Hepatic stellate cell (primary cell): ENCODE measurements around the gene KPNB1.

Experiments used
- DNase-seq: peaks from one replicate; pipeline ENCODE4 v3.0.0; 2011; ENCODE audit warnings: low spot score

Gene KPNB1

DNA sequence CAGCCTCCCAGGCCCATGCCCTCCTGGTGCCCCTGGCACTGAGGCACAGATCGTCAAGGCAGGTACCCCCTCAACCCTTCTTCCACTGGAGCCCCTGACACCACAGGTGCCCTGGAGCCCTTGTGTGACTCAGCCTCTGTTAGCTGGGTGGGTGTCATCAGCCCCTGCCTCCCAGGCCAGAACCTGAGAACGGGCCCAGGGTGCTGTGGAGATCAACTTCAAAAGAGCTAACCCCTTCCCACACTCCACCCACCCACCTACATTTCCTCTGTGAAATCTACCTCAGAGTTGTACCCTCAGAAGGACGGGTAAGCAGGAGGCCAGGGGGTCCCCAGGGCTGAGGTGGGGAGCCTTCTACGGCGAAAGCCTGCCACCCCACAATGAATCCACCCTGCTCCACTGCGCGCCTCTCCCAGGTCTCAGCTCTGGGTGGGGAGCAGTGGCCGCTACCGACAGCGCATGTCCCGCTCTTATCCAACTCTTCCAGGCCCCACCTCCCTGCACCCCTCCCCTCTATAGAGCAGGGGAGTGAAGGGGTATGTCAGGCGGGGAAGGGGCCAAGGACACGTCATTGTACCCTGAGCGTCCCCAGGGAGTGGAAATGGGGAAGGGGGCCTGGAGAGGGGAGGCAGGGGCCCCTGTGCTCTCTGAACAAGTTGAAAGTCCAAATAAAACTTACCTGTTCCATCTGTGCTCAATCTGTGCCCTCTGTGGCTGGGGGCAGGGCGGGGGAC is 61.8 kb downstream of the KPNB1 start:
- DNase-seq, result no peak

DNA sequence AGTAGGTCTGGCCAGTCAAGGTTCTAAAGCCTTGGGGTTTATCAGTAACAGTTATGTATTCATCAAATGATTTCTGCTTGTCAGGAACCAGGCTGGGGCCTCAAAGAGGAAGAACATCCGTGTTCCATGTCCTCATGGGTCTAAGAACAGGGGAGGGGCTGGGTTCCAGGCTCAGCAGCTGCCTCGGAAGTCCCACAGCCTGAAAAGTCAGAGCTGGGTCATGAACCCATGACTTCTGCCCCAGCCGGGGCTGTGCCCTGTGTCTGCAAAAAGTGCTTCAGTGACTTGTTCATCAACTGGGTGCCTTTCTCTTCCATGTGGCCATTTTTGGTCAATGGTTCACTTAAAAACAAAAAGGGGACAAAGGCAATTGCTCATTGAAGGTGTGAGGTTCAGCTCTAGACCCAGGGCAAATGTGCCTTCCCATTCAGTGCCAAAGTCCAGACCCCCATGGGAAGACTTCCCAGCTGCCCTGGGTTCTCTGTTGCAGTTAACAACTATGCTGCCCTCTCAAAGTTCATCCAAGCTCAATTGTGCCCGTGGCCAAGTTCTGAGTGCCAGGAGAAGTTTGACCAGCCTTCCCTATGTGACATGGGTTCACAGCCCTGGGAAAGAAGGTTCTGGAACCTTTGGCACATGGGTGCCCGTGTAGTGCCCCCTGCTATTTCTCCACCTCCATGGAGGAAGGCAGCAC is 62.8 kb downstream of the KPNB1 start:
- no peak for DNase-seq

DNA sequence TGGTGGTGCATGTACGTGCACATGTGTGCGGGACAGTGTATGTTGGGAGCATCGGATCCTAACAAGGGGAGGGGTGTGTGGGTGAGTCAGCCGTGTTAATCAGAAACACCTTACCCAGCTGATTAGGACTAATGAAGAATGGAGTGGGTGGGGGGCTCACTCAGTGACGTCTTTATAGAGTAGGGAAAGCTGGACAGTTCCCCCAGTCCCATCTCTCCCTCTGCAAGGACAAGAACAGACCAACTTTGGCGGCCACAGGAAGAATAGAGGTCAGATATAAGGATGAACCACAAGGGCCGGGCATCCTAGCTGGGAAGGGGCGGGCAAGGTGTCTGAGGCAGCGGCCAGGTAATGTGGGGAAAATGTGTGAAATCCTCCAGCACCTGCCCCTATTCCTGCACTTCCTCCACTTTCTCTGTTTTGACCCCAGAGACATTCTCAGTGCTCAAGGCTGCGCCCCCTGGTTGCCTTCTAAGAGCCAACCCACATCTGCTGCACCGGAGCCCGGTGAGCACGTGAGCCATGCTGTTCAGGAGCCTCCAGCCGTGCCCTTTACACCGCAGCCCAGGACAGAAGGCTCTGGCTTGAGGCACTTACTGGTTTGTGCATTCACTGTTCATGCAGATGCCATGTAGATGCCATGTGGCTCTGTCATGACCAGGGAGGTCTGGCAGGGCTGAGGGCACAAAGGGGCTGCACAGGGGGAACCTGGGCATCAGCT is 64.4 kb downstream of the KPNB1 start:
- no peak for DNase-seq

DNA sequence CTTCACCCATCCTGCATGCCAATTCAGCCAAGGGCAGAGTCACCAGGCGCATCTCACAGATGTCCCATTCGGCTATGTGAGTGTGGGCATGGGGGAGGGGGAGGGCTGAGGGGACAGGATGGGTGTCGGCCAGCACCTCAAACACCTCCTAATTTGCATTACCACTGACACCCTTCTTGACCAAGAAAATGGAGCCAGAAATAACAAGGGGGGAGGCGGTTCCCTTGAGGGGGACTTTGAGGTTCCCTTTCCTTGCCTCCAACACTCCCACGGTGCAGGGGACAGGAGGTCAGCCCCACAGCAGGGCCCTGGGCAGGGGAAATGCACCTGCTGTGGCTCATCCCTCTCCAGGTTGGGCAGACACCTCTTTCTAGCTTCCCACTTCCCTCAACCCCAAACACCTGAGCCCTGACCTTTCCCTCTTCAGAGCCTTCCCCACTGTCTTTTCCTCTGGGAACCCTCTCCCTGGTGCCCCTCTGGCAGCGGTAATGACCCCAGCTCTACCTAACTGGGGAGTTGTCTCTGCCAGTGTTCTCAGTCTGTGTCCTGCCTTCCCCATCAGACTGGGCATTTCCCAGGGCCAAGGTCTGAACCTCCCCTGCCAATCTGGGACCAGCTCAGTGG is 65.2 kb downstream of the KPNB1 start:
- DNase-seq, result no peak

DNA sequence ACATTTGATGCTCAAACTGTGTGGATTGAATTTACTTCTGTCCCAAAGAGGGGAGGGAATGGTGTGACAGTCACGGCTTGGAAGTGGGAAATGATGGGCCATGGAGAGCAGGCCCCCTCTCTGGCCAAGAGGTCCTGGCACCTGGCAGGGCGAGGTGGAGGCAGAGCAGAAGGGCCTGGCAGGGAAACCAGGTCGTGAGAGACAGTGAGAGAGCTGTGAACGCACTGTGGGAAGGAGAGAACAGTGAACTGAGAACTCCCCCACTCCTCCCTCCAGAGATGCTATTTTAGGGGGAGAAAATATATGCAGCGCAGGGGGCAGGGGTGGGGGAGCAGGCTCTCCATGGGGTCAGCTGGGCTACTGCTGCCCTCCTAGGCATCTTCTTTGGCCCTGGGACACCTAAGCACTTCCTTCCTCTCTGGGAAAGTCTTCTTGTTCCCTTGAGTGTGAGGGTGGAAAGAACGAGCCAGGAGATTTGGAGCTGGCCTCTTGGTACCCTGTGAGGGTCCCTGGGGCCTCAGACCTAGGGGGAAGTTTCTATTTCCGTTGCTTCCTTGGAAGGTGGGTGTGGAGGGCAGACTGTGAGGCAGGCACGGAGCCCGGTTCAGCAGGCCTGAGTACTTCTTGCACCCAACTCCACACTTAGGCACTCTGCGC is 66.1 kb downstream of the KPNB1 start:
- DNase-seq, result no peak

- DNase-seq, result no peak
Measured at GRCh38 chr17:47716375-47716774, 66.7 kb downstream of the KPNB1 start.

DNA sequence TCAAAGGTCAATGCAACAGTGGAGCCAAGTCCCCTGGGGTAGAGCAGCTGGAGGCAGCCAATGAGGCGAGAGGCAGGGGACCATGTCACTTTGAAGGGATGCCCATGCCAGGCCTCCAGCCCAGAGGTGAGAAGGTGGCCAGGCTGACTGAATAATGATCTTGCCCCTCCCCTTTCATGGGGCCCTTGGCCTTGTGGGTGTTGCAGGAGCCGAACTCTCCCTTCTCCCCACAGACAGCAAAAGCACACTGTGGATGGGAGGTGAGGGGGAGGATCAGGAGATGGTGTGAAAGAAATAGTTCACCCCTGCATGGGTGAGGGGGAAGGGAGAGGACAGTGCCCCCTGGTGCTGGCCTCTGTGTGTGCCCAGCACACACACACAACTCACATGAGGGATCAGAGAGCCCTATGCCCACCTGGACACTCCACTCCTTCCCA is 67.6 kb downstream of the KPNB1 start:
- DNase-seq, result no peak

DNA sequence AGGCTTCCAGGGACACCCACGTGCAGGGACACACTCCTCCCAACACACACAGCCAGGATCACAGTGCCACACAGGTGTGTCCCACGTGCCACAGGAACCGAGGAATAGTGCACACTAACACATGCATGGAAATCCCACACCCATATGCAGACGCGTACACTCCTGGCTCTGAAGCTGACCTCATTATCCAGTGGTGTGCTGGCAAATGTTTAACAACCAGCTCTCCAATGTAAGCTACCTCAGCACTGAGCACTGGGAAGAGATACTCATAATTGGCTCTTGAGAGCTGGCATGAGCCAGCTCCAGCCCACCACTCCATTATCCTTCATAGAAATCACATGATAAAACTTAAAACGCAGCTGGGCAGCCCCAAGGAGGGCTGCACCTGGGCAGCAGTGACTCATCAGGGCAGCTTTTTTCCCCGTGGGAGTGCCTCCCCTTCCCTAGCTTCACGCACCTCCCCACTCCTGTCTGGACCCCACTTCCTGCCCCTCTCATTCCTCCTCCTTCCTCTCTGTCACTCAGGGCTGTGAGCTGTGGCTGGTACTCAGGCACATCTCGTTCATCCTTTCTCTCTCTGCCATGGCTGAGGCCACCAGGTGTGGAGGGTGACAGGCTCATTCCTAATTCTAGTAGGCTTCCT is 68.4 kb downstream of the KPNB1 start:
- no peak for DNase-seq

GRCh38 chr17:47718634-47719405 is 69.1 kb downstream of the KPNB1 start:
- no peak for DNase-seq

GRCh38 chr17:47719411-47720152 is 69.9 kb downstream of the KPNB1 start:
- peak; percentile 90 for DNase-seq

- no peak for DNase-seq
Measured at GRCh38 chr17:47720196-47720595, 70.5 kb downstream of the KPNB1 start.

GRCh38 chr17:47720754-47721533 is 71.2 kb downstream of the KPNB1 start:
- peak; percentile 71 for DNase-seq

GRCh38 chr17:47721725-47722124 is 72.0 kb downstream of the KPNB1 start:
- no peak for DNase-seq

GRCh38 chr17:47724705-47725104 is 75.0 kb downstream of the KPNB1 start:
- DNase-seq, result no peak

- DNase-seq, result no peak
Measured at GRCh38 chr17:47725446-47726111, 75.9 kb downstream of the KPNB1 start.

- no peak for DNase-seq
Measured at GRCh38 chr17:47726796-47727703, 77.3 kb downstream of the KPNB1 start.

- DNase-seq, result no peak
Measured at GRCh38 chr17:47727704-47728036, 78.0 kb downstream of the KPNB1 start.
